ENCODE data around the gene PLXNB2. TPM values are rescaled to one million over a fixed set of nuclear protein-coding genes. Genes with fewer than 3 reads are reported as not detected.

Gene PLXNB2
- total RNA-seq, 1 experiment from 2014 or later = 353 TPM

GRCh38 chr22:50227579-50228215, 79.7 kb downstream of the PLXNB2 start:
- in situ Hi-C loops (cut with HindIII; ENCODE audit: low pct_unique_long_range_greater_than_20kb, low sequenced_read_pairs) = no loop called here
- no peak for DNase-seq (ENCODE audit: low read depth)

DNA sequence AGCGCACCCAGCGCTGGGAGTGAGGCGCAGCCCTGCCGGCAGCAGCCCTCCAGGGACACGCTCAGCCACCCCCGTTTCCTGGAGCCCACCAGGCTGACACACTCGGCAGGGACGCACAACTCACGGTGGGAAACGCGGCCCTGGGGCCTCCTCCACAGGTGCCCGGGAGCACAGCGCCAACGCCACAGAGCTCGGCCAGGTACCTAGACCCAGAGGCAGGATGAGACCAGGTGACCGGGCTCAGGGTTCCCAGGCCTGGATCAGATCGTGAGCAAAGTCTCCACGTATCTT, 80.6 kb downstream of the PLXNB2 start:
- DNase-seq (ENCODE audit: low read depth) = no peak
- in situ Hi-C loops (cut with HindIII; ENCODE audit: low pct_unique_long_range_greater_than_20kb, low sequenced_read_pairs) = no loop called here

GRCh38 chr22:50226063-50226874, 81.2 kb downstream of the PLXNB2 start:
- no peak for DNase-seq (ENCODE audit: low read depth)
- in situ Hi-C loops (cut with HindIII; ENCODE audit: low pct_unique_long_range_greater_than_20kb, low sequenced_read_pairs) = no loop called here

DNA sequence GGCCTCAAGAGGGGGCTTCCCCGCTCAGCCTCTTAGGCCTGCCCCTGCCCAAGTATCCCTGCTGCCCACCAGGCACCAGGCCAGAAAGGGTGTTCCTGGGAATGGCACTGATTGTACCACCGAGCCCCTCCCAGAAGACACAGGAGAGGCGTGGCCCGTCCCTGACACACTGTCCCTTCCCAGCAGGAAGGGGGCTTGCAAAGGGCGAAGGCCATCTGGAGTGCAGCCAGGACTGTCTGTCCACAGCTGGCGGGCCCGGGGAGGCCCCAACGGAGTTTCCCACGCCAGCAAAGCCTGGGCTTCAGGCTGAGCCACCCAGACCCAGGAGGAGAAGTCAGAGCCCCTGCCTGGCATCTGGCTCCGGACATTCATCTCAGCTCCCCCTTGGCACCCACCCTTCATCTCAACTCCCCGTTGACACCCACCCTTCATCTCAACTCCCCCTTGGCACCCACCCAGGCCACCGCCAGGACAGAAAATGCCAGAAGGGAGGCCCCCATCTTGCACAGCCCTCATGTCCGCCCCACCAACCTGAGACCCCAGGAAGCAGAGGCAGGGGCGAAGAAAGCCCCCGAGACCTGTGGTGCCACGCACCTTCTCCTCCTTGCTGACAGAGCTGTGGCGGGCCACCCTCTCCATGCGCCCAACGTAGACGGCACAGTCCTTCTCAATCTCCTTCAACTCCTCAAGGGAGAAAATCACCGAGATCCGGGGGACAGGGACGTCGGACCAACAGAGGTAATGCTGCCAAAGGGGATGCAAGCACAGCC, 82.1 kb downstream of the PLXNB2 start:
- no peak for DNase-seq (ENCODE audit: low read depth)
- in situ Hi-C loops (cut with HindIII; ENCODE audit: low pct_unique_long_range_greater_than_20kb, low sequenced_read_pairs) = no loop called here

Other genes with a start within 250 kb of the PLXNB2 start
- not detected in 2 replicates for gene TTLL8, start 249.3 kb downstream of the PLXNB2 start, total RNA-seq (2014; rRNA removed; shearing (Covaris generic); ENCODE audit: low replicate concordance)
- not detected in 2 replicates for gene MLC1, start 222.2 kb downstream of the PLXNB2 start, total RNA-seq (2014; rRNA removed; shearing (Covaris generic); ENCODE audit: low replicate concordance)
- gene MOV10L1, start 217.6 kb downstream of the PLXNB2 start, total RNA-seq (2014; rRNA removed; shearing (Covaris generic); ENCODE audit: low replicate concordance) = not detected in 2 replicates
- 18.0 and 19.5 TPM in 2 replicates for gene PANX2, start 136.9 kb downstream of the PLXNB2 start, total RNA-seq (2014; rRNA removed; shearing (Covaris generic); ENCODE audit: low replicate concordance)
- 82.4 and 89.0 TPM in 2 replicates for gene TRABD, start 121.7 kb downstream of the PLXNB2 start, total RNA-seq (2014; rRNA removed; shearing (Covaris generic); ENCODE audit: low replicate concordance)
- 54.0 and 61.6 TPM in 2 replicates for gene SELENOO, start 106.6 kb downstream of the PLXNB2 start, total RNA-seq (2014; rRNA removed; shearing (Covaris generic); ENCODE audit: low replicate concordance)
- gene TUBGCP6, start 62.6 kb downstream of the PLXNB2 start, total RNA-seq (2014; rRNA removed; shearing (Covaris generic); ENCODE audit: low replicate concordance) = 18.0 and 34.5 TPM in 2 replicates
- gene HDAC10, start 56.4 kb downstream of the PLXNB2 start, total RNA-seq (2014; rRNA removed; shearing (Covaris generic); ENCODE audit: low replicate concordance) = 18.9 and 34.0 TPM in 2 replicates
- 142 and 149 TPM in 2 replicates for gene MAPK12, start 46.0 kb downstream of the PLXNB2 start, total RNA-seq (2014; rRNA removed; shearing (Covaris generic); ENCODE audit: low replicate concordance)
- gene MAPK11, start 37.3 kb downstream of the PLXNB2 start, total RNA-seq (2014; rRNA removed; shearing (Covaris generic); ENCODE audit: low replicate concordance) = 24.5 and 48.8 TPM in 2 replicates
- gene DENND6B, start 19.4 kb upstream of the PLXNB2 start, total RNA-seq (2014; rRNA removed; shearing (Covaris generic); ENCODE audit: low replicate concordance) = 7.8 and 24.4 TPM in 2 replicates
- gene PPP6R2, start 35.7 kb upstream of the PLXNB2 start, total RNA-seq (2014; rRNA removed; shearing (Covaris generic); ENCODE audit: low replicate concordance) = 51.5 and 72.7 TPM in 2 replicates
- gene SBF1, start 167.4 kb upstream of the PLXNB2 start, total RNA-seq (2014; rRNA removed; shearing (Covaris generic); ENCODE audit: low replicate concordance) = 74.3 and 84.8 TPM in 2 replicates
- 4.6 and 5.0 TPM in 2 replicates for gene ADM2, start 173.9 kb upstream of the PLXNB2 start, total RNA-seq (2014; rRNA removed; shearing (Covaris generic); ENCODE audit: low replicate concordance)
- 1.9 TPM in 1 of 2 replicates, not detected in the other for gene MIOX, start 179.2 kb upstream of the PLXNB2 start, total RNA-seq (2014; rRNA removed; shearing (Covaris generic); ENCODE audit: low replicate concordance)
- gene LMF2, start 200.1 kb upstream of the PLXNB2 start, total RNA-seq (2014; rRNA removed; shearing (Covaris generic); ENCODE audit: low replicate concordance) = 112 and 117 TPM in 2 replicates
- gene NCAPH2, start 200.6 kb upstream of the PLXNB2 start, total RNA-seq (2014; rRNA removed; shearing (Covaris generic); ENCODE audit: low replicate concordance) = 133 and 152 TPM in 2 replicates
- gene SCO2, start 218.0 kb upstream of the PLXNB2 start, total RNA-seq (2014; rRNA removed; shearing (Covaris generic); ENCODE audit: low replicate concordance) = 4.9 TPM in 1 of 2 replicates, not detected in the other
- 104 and 118 TPM in 2 replicates for gene TYMP, start 222.4 kb upstream of the PLXNB2 start, total RNA-seq (2014; rRNA removed; shearing (Covaris generic); ENCODE audit: low replicate concordance)
- not detected in 2 replicates for gene KLHDC7B, start 238.3 kb upstream of the PLXNB2 start, total RNA-seq (2014; rRNA removed; shearing (Covaris generic); ENCODE audit: low replicate concordance)

All from Caki2 (cell line).